Glutamatergic neuron (in vitro differentiated cells): ENCODE measurements around the gene FAM163A. TPM values are rescaled to one million over a fixed set of nuclear protein-coding genes. Genes with fewer than 3 reads are reported as not detected.
"Not testable (repeated sequence)": the region's sequence is repeated elsewhere in the genome, so short reads cannot be mapped to it uniquely, and the experiment has no call there.

ENCODE experiments used
- DNase-seq: peaks from one replicate; pipeline ENCODE4 v3.0.0; 2022
- H3K27ac Mint-ChIP-seq: one replicate; pipeline ENCODE4 v1.8.0; 2020; ENCODE audit warnings: mild to moderate bottlenecking, mixed read lengths, inconsistent platforms; ENCODE audit not compliant: unreplicated experiment
- H3K27me3 Mint-ChIP-seq: one replicate; pipeline ENCODE4 v1.8.0; 2020; ENCODE audit warnings: mild to moderate bottlenecking, moderate library complexity, mixed read lengths, inconsistent platforms; ENCODE audit not compliant: unreplicated experiment
- H3K36me3 Mint-ChIP-seq: one replicate; pipeline ENCODE4 v1.8.0; 2020; ENCODE audit warnings: mild to moderate bottlenecking, mixed read lengths, inconsistent platforms; ENCODE audit not compliant: unreplicated experiment
- H3K4me1 Mint-ChIP-seq: one replicate; pipeline ENCODE4 v1.8.0; 2020; ENCODE audit warnings: mild to moderate bottlenecking, low read depth, mixed read lengths, inconsistent platforms; ENCODE audit not compliant: unreplicated experiment
- H3K4me3 Mint-ChIP-seq: one replicate; pipeline ENCODE4 v1.8.0; 2020; ENCODE audit warnings: mild to moderate bottlenecking, mixed read lengths, inconsistent platforms; ENCODE audit not compliant: unreplicated experiment
- H3K9me3 Mint-ChIP-seq: one replicate; pipeline ENCODE4 v1.8.0; 2020; ENCODE audit warnings: mild to moderate bottlenecking, moderate library complexity, mixed read lengths, inconsistent platforms; ENCODE audit not compliant: unreplicated experiment
- CTCF ChIP-seq: fragments of 200-600 bp; sonication (generic); IDR thresholded peaks from one replicate; pipeline ENCODE4 v1.5.0; 2021; ENCODE audit not compliant: partially characterized antibody, unreplicated experiment
- long read RNA-seq: library from polyadenylated mRNA; unstranded; transcript quantifications from one replicate; pipeline ENCODE4 v2.0.0, GENCODE V29; 2020; ENCODE audit not compliant: unreplicated experiment
- total RNA-seq: library from RNA; stranded (reverse); fragmentation: NEBNext Ultra II Directional; extraction: Animal tissue kit (Norgen Biotek cat#: 25700); gene quantifications from one replicate; pipeline ENCODE4 v1.2.1, GENCODE V29; 2021; ENCODE audit not compliant: unreplicated experiment

Gene FAM163A
- total RNA-seq, result not detected
- long read RNA-seq, result 0 reads

GRCh38 chr1:179742717-179743678, at the start of gene FAM163A:
FAM163A (plus strand) TSS chr1:179743291; CDS start chr1:179813098, 69,807 bp downstream.
- peak; percentile 52 for DNase-seq
- Mint-ChIP-seq H3K4me1 (peaks cover 2% of the 10 kb centered on the region), H3K27me3 (peaks cover 24% of the 10 kb centered on the region), H3K36me3 (peaks cover 7% of the 10 kb centered on the region), H3K27ac (no peak within 1 kb of the TSS), H3K4me3 (peak within 1 kb of the TSS; percentile 81), H3K9me3 (peaks cover 7% of the 10 kb centered on the region)
- TF ChIP-seq CTCF, result no peak

- H3K4me3 Mint-ChIP-seq, H3K36me3 Mint-ChIP-seq, H3K9me3 Mint-ChIP-seq, DNase-seq, H3K27me3 Mint-ChIP-seq, H3K4me1 Mint-ChIP-seq, H3K27ac Mint-ChIP-seq: not testable (repeated sequence)
Measured at GRCh38 chr1:179694530-179694929, 48.6 kb upstream of the FAM163A start.

- Mint-ChIP-seq H3K9me3 (peaks cover 2% of the 10 kb centered on the region), H3K4me3 (no peak overlapping the region), H3K4me1 (no peaks in the 10 kb centered on the region), H3K27me3 (no peaks in the 10 kb centered on the region), H3K36me3 (no peaks in the 10 kb centered on the region), H3K27ac (no peak overlapping the region)
- DNase-seq, result no peak
- TF ChIP-seq CTCF, result no peak
Measured at GRCh38 chr1:179702946-179703539, 40.0 kb upstream of the FAM163A start.

- DNase-seq, result peak; percentile 63
- H3K4me1 Mint-ChIP-seq, result peaks cover 6% of the 10 kb centered on the region
- H3K9me3 Mint-ChIP-seq, result no peaks in the 10 kb centered on the region
- H3K27ac Mint-ChIP-seq, result no peak overlapping the region
- no peak overlapping the region for H3K4me3 Mint-ChIP-seq
- peak; percentile 84 for TF ChIP-seq CTCF
- no peaks in the 10 kb centered on the region for H3K27me3 Mint-ChIP-seq
- H3K36me3 Mint-ChIP-seq, result no peaks in the 10 kb centered on the region
Measured at GRCh38 chr1:179706339-179706941, 36.7 kb upstream of the FAM163A start.

GRCh38 chr1:179707406-179707805, 35.7 kb upstream of the FAM163A start:
- Mint-ChIP-seq H3K36me3 (peaks cover 5% of the 10 kb centered on the region), H3K4me3 (no peak overlapping the region), H3K27ac (no peak overlapping the region), H3K4me1 (peaks cover 6% of the 10 kb centered on the region), H3K9me3 (no peaks in the 10 kb centered on the region), H3K27me3 (no peaks in the 10 kb centered on the region)
- TF ChIP-seq CTCF, result no peak
- no peak for DNase-seq
